CMK (cell line): ENCODE results near the gene LHFPL3.
"Not testable (repeated sequence)": the region's sequence is repeated elsewhere in the genome, so short reads cannot be mapped to it uniquely, and the experiment has no call there.

Experiments used
- DNase-seq: peaks from one replicate; pipeline ENCODE4 v3.0.0-alpha.2; 2010; ENCODE audit warnings: low read depth

The LHFPL3 gene

GRCh38 chr7:104595591-104595990 lies 267.2 kb downstream of the LHFPL3 start:
- DNase-seq, result not testable (repeated sequence)

- DNase-seq, result no peak
Observed at GRCh38 chr7:104603957-104604356, 275.6 kb downstream of the LHFPL3 start.

- DNase-seq, result no peak
Observed at GRCh38 chr7:104604706-104605105, 276.3 kb downstream of the LHFPL3 start.

GRCh38 chr7:104621321-104621720 lies 292.9 kb downstream of the LHFPL3 start:
- no peak for DNase-seq

- no peak for DNase-seq
Observed at GRCh38 chr7:104625956-104626355, 297.6 kb downstream of the LHFPL3 start.

GRCh38 chr7:104627516-104627915 lies 299.1 kb downstream of the LHFPL3 start:
- DNase-seq, result no peak

GRCh38 chr7:104628017-104628416 lies 299.6 kb downstream of the LHFPL3 start:
- DNase-seq, result no peak

- no peak for DNase-seq
Observed at GRCh38 chr7:104629408-104629807, 301.0 kb downstream of the LHFPL3 start.

- DNase-seq, result no peak
Observed at GRCh38 chr7:104640506-104640905, 312.1 kb downstream of the LHFPL3 start.

GRCh38 chr7:104642560-104642959 lies 314.2 kb downstream of the LHFPL3 start:
- DNase-seq, result no peak

GRCh38 chr7:104643587-104644217 lies 315.3 kb downstream of the LHFPL3 start:
- no peak for DNase-seq

- DNase-seq, result no peak
Observed at GRCh38 chr7:104650991-104651640, 322.7 kb downstream of the LHFPL3 start.

- no peak for DNase-seq
Observed at GRCh38 chr7:104652434-104652833, 324.0 kb downstream of the LHFPL3 start.

- no peak for DNase-seq
Observed at GRCh38 chr7:104652865-104653264, 324.5 kb downstream of the LHFPL3 start.

- DNase-seq, result no peak
Observed at GRCh38 chr7:104653825-104654401, 325.5 kb downstream of the LHFPL3 start.

GRCh38 chr7:104655592-104655991 lies 327.2 kb downstream of the LHFPL3 start:
- no peak for DNase-seq

- no peak for DNase-seq
Observed at GRCh38 chr7:104656467-104656866, 328.1 kb downstream of the LHFPL3 start.

GRCh38 chr7:104657134-104657533 lies 328.7 kb downstream of the LHFPL3 start:
- no peak for DNase-seq

GRCh38 chr7:104661575-104661974 lies 333.2 kb downstream of the LHFPL3 start:
- no peak for DNase-seq

- DNase-seq, result no peak
Observed at GRCh38 chr7:104664648-104665047, 336.2 kb downstream of the LHFPL3 start.

- DNase-seq, result no peak
Observed at GRCh38 chr7:104677587-104677986, 349.2 kb downstream of the LHFPL3 start.

GRCh38 chr7:104679085-104679484 lies 350.7 kb downstream of the LHFPL3 start:
- DNase-seq, result no peak

GRCh38 chr7:104686286-104686685 lies 357.9 kb downstream of the LHFPL3 start:
- no peak for DNase-seq

GRCh38 chr7:104694710-104695109 lies 366.3 kb downstream of the LHFPL3 start:
- DNase-seq, result no peak
